Stimulated activated CD8-positive, alpha-beta memory T cell treated with anti-CD3 and anti-CD28 coated beads, Interleukin-7, amount 100 ng/mL, for 1 hour (primary cell): ENCODE measurements around the gene PDE9A.

Experiments used
- DNase-seq, 2 donors: peaks; one replicate each; pipeline ENCODE4 v3.0.0-alpha.2; 2020; ENCODE audit warnings: low read depth in 2 of 2

Gene PDE9A

GRCh38 chr21:42739061-42739931, 85.9 kb downstream of the PDE9A start:
- DNase-seq = no peak

- DNase-seq = no peak
These were observed 87.0 kb downstream of the PDE9A start for GRCh38 chr21:42740405-42740909.

GRCh38 chr21:42741066-42741465, 87.6 kb downstream of the PDE9A start:
- DNase-seq = no peak

- no peak for DNase-seq
These were observed 91.4 kb downstream of the PDE9A start for GRCh38 chr21:42744520-42745445.

DNA sequence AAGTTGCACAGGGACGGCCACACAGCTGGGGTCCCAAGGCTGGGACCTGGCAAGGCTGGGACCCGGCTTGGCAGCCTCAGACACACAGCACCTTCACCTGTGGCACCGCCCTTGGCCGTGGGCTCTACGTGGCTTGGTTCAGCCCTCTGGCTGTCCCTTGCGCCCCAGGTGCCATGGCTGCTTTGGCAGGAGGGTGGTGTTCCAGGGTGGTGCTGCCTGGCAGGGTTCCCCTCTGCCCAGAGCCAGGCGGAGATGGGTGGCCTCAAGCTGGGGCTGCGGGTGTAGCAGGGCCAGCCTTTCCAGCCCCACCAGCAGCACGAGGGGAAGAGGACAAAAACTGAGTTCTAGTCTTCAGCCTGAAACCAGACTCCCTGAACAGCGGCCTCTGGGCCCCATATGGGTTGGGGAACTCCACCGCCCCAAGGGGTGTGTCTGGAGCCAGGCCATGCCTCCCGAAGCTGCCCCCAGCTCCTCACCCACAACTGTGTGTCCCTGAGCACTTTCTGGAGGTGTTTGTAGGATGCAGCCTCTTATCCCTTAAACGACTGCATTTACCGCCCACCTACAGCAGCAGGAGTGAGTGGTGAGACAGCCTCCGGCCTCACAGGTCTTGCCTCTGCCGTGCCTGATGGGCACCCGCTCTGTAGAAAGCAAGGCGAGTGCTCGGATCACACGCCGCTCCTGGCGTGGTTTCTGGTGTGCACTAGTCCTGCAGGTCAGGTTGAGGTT, 92.3 kb downstream of the PDE9A start:
- DNase-seq = no peak

GRCh38 chr21:42746240-42746592, 92.8 kb downstream of the PDE9A start:
- no peak for DNase-seq

GRCh38 chr21:42746593-42747275, 93.3 kb downstream of the PDE9A start:
- peak; percentile 1 to 11 for DNase-seq

DNA sequence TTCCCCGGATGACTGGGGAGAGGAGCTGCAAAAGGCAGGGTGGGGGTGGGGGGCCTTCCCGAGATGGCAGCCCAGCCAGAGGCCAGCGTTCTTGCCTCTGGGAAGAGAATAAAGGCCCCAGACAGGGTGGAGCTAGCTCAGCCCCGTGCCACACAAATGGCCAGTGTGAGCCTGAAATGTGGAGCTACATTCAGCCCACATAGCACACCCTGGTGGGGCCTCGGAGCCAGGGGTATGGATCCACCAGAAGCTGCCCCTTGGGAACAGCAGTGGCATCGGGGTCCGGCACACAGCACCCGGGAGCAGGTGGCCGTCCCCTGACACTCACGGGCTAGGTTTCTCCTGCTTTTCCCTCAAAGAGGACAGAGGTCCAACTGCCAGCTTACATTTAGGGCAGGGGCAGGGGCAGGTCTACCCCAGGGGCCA, 93.9 kb downstream of the PDE9A start:
- no peak for DNase-seq

- DNase-seq = no peak
These were observed 94.4 kb downstream of the PDE9A start for GRCh38 chr21:42747746-42748351.

DNA sequence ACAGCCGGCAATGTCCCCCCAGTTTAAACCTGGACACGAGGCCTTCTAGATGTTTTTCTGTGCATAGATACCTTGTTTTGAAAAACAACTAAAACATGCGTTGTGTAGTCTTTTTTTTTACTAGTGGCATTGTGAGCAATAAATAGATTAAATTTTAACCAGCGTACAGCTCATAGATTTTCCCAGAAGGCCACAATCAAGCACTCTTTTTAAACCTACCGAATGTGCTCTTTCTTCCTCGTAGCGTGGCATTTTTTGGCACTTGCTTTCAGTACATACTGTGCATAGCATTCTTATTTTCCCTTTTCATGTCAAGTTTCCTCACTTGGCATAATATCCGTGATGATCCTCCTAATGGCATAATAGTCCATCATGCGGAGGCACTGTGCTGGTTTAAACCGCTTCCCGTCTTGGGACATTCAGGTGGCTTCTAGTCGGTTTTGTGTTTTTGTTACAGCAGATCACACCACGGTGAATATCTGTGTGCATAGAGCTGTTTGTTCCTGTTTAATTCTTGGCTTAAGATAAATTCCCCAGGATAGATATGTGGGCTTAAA, 95.3 kb downstream of the PDE9A start:
- DNase-seq = no peak

DNA sequence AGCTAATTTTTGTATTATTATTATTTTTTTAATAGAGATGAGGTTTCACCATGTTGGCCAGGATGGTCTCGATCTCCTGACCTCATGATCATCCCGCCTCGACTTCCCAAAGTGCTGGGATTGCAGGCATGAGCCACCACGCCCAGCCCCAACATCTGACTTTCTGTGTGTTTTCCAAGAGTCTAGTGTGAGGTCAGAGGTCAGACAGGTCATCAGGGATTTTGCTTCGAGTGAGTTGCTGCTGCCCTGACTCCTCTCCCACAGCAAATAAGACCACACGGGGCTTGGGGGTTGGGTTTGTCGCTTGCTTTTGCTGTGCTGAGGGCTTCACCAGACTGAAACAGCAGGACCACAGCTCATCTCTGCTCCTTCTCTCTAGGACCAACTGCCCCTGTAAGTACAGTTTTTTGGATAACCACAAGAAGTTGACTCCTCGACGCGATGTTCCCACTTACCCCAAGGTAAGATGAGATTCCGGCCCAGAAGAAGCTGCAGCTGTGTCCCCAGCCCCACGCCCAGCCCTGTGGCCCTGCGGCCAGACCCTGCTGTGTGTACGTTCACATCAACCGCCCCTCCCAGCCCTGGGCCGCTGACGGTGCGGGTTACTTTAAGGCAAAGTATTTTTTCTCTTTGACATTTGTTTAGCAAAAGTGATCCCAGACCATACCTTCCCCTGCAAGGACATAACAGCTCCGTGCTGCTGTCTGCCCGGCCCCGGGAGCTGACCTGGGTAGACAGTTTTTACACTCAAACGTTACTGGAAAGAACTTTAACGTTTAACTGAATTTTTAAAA, 97.5 kb downstream of the PDE9A start:
- DNase-seq = no peak

DNA sequence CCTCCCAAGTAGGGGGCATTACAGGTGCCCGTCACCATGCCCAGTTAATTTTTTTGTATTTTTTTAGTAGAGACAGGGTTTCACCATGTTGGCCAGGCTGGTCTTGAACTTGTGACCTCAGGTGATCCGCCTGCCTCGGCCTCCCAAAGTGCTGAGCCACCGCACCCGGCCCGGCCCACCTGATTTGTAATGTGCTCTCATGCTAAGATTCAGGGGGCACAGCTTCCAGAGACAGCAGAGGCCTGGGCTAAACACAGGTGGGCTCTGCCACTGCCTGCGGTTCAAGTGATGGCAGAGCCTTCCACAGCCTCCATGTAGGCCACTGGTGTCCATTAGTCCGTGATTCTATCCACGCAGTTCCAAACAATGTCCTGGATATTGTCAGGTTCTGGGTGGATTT, 98.4 kb downstream of the PDE9A start:
- DNase-seq = no peak

GRCh38 chr21:42753804-42754203, 100.4 kb downstream of the PDE9A start:
- DNase-seq = no peak

- no peak for DNase-seq
These were observed 101.0 kb downstream of the PDE9A start for GRCh38 chr21:42754270-42754933.

GRCh38 chr21:42755031-42755665, 101.7 kb downstream of the PDE9A start:
- DNase-seq = no peak

DNA sequence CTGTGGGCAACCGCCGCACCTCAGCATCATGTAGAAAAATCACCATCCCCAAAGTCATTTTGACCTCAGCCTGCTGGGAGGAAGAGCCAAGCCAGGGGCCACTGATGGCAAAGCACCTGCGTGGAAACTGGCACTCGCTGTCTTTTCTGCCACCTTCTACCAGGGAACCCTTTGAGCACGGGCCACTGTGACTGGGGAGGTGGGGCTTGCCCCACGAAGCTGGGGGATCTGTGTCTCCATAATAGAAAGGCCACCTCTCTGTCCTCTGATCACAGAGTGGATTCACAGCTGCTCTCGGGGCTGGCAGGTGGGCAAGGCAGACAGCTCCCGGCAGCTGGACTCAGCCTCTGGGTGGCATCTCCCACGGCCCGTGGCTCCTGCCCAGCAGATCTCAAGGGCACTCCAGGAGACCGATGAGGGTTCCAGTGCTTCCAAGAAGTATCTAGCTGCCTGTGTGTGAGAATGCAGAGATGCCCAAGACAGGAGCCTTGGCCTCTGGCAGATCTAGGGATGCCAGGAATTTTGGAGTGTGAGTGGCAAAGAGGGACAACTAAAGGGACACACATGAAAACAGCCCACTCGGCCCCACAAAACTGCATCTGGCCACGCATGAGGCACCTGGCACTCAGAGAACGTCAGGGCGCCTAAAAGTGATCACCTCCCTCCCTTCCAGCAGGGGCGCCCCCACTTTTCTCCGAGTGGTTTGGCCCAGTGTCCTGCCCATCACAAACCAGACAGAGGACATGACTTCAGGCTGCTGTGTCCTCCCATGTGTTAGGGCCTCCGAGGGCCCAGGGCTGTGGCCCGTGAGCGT, 102.6 kb downstream of the PDE9A start:
- no peak for DNase-seq

DNA sequence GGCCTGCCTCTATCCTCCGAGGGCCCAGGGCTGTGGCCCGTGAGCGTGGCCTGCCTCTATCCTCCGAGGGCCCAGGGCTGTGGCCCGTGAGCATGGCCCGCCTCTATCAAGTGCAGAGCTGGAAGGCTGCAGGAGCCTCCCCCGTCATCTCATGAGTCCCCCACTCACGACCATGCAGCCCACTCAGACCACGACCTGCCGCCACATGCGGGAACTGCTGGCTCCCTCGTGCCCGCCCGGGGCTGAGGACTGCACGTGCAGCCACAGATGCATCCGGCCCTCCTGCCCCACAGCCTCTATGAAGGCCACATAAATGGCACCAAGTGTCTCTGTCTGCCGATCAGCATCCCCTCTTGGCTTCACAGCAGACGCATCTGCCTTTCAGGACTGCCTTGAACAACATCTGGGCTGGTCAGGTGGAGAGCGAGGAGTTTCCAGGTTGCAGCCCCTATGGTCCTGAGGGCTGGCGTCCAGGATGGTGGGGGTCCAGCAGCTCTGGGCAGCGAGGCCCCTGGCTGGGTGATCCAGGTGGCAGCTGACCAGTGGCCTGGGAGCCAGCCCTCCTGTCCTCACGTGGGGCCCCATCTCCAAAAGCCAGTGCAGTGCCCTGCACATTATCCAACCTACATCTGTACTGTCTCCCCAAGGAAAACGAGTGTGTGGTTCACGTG, 103.3 kb downstream of the PDE9A start:
- no peak for DNase-seq
